Tibial nerve (tissue), 4 donors: ENCODE results near the gene CD320.

ENCODE experiments used
- CTCF ChIP-seq, 5 experiments: fragments of 200-600 bp in 3 of 5; fragments of 450-650 bp in 2 of 5; sonication (generic) in 3 of 5; IDR thresholded peaks; one replicate each; pipeline ENCODE4 v1.5.1; 2016 to 2019; ENCODE audit warnings: antibody characterized with exemption in 5 of 5, mild to moderate bottlenecking in 3 of 5, moderate library complexity in 2 of 5
- EP300 ChIP-seq, 2 donors: sonication (generic); formaldehyde crosslinking; IDR thresholded peaks; one replicate each; pipeline ENCODE4 v1.6.1; 2017; ENCODE audit warnings: antibody characterized with exemption in 2 of 2, mild to moderate bottlenecking in 1 of 2
- POLR2A ChIP-seq, 2 donors: fragments of 450-650 bp; IDR thresholded peaks; one replicate each; pipeline ENCODE4 v1.6.1; 2017; ENCODE audit warnings: antibody characterized with exemption in 2 of 2, mild to moderate bottlenecking in 2 of 2, moderate library complexity in 2 of 2

DNA sequence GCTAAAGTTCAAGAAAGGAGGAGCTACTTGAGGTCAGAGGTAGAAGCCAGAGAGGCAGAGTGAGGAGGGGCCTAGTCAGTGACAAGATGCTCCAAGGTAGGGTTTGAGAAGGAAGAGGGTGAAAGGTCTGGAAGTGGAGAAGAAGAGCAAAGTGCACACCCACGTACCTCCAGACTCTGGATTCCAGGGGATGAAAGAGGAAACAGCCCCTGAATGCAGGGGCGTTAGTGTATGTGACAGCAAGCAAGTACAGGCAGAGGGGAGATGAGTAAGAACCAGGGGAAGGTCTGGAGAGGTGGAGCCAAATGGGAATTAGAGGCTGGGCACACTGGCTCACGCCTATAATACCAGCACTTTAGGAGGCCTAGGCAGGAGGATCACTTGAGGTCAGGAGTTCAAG is 21.8 kb upstream of the CD320 start:
- TF ChIP-seq CTCF (IDR thresholded peaks at IDR 0.05): no peak
- TF ChIP-seq EP300 (IDR thresholded peaks at IDR 0.05): no peak
- no peak for TF ChIP-seq POLR2A (IDR thresholded peaks at IDR 0.05)
